Osteoblast (primary cell): ENCODE data around the gene CGNL1. TPM values are rescaled to one million over a fixed set of nuclear protein-coding genes. Genes with fewer than 3 reads are reported as not detected.

Experiments used
- DNase-seq: peaks from one replicate; pipeline ENCODE4 v3.0.0; 2011; ENCODE audit warnings: low spot score, mixed read lengths; ENCODE audit not compliant: insufficient read length; ENCODE audit errors: missing footprints
- H2AFZ ChIP-seq: 2 replicates; pipeline ENCODE4 v1.6.0; 2011; ENCODE audit warnings: mild to moderate bottlenecking, low read length
- H3K27ac ChIP-seq: 2 replicates; pipeline ENCODE4 v1.5.1; 2011; ENCODE audit warnings: mild to moderate bottlenecking, low read depth, low read length, moderate library complexity
- H3K27me3 ChIP-seq: 2 replicates; pipeline ENCODE4 v1.6.0; 2012; ENCODE audit warnings: mild to moderate bottlenecking, control low read depth, inconsistent platforms, low read length, moderate library complexity; ENCODE audit not compliant: insufficient read depth
- H3K36me3 ChIP-seq: 2 replicates; pipeline ENCODE4 v1.5.1; 2011; ENCODE audit warnings: mild to moderate bottlenecking, low read length, control low read depth, moderate library complexity; ENCODE audit not compliant: insufficient read depth
- H3K4me1 ChIP-seq: 2 replicates; pipeline ENCODE4 v1.5.1; 2011; ENCODE audit warnings: mild to moderate bottlenecking, low read length, control low read depth, moderate library complexity; ENCODE audit not compliant: insufficient read depth
- H3K4me2 ChIP-seq: 2 replicates; pipeline ENCODE4 v1.6.0; 2011; ENCODE audit warnings: mild to moderate bottlenecking, low read length; ENCODE audit not compliant: insufficient read depth
- H3K4me3 ChIP-seq: fragments of 200-600 bp; sonication (generic); 3 replicates; pipeline ENCODE4 v1.5.1; 2012; ENCODE audit warnings: mild to moderate bottlenecking, low read length, inconsistent platforms; ENCODE audit not compliant: insufficient read depth
- H3K79me2 ChIP-seq: 2 replicates; pipeline ENCODE4 v1.6.0; 2012; ENCODE audit warnings: mild to moderate bottlenecking, low read length, control low read depth, inconsistent platforms; ENCODE audit not compliant: insufficient read depth
- H3K9me3 ChIP-seq: 2 replicates; pipeline ENCODE4 v1.5.1; 2011; ENCODE audit warnings: low read depth, low read length, control low read depth
- H4K20me1 ChIP-seq: 2 replicates; pipeline ENCODE4 v1.6.0; 2012; ENCODE audit warnings: mild to moderate bottlenecking, low read length, control low read depth; ENCODE audit not compliant: insufficient read depth
- CTCF ChIP-seq: IDR thresholded peaks from 2 replicates; pipeline ENCODE4 v1.5.1; 2011; ENCODE audit warnings: mild to moderate bottlenecking, low read depth, low read length, moderate library complexity; ENCODE audit errors: extremely low read depth
- total RNA-seq: library from RNA; depleted of rRNA; stranded (reverse); fragments of >200 nt; gene quantifications from 2 replicates; pipeline ENCODE4 v1.2.3, GENCODE V29; 2012

The CGNL1 gene
- total RNA-seq, 1 donor: 1.1 TPM

GRCh38 chr15:57339321-57339720 is 37.0 kb upstream of the CGNL1 start:
- Histone ChIP-seq H4K20me1 (no peaks in the 10 kb centered on the region), H3K9me3 (no peaks in the 10 kb centered on the region), H3K27me3 (no peaks in the 10 kb centered on the region), H3K4me2 (no peak overlapping the region), H3K79me2 (no peaks in the 10 kb centered on the region), H3K27ac (no peak overlapping the region), H3K36me3 (no peaks in the 10 kb centered on the region), H3K4me3 (no peak overlapping the region), H2AFZ (no peak overlapping the region), H3K4me1 (no peaks in the 10 kb centered on the region)
- no peak for TF ChIP-seq CTCF
- DNase-seq: no peak

GRCh38 chr15:57340682-57341259 is 35.5 kb upstream of the CGNL1 start:
- TF ChIP-seq CTCF: peak; percentile 79
- H3K4me1 ChIP-seq: no peaks in the 10 kb centered on the region
- no peaks in the 10 kb centered on the region for H3K27me3 ChIP-seq
- no peaks in the 10 kb centered on the region for H3K79me2 ChIP-seq
- H3K36me3 ChIP-seq: no peaks in the 10 kb centered on the region
- H2AFZ ChIP-seq: peak overlapping the region; percentile 20
- H3K4me3 ChIP-seq: no peak overlapping the region
- H3K9me3 ChIP-seq: no peaks in the 10 kb centered on the region
- H3K27ac ChIP-seq: no peak overlapping the region
- H4K20me1 ChIP-seq: no peaks in the 10 kb centered on the region
- no peak overlapping the region for H3K4me2 ChIP-seq
- no peak for DNase-seq

GRCh38 chr15:57343048-57343447 is 33.3 kb upstream of the CGNL1 start:
- Histone ChIP-seq H3K36me3 (no peaks in the 10 kb centered on the region), H3K4me2 (no peak overlapping the region), H3K4me1 (no peaks in the 10 kb centered on the region), H3K27me3 (no peaks in the 10 kb centered on the region), H3K27ac (no peak overlapping the region), H2AFZ (no peak overlapping the region), H3K79me2 (no peaks in the 10 kb centered on the region), H3K9me3 (no peaks in the 10 kb centered on the region), H4K20me1 (no peaks in the 10 kb centered on the region), H3K4me3 (no peak overlapping the region)
- no peak for DNase-seq
- no peak for TF ChIP-seq CTCF

DNA sequence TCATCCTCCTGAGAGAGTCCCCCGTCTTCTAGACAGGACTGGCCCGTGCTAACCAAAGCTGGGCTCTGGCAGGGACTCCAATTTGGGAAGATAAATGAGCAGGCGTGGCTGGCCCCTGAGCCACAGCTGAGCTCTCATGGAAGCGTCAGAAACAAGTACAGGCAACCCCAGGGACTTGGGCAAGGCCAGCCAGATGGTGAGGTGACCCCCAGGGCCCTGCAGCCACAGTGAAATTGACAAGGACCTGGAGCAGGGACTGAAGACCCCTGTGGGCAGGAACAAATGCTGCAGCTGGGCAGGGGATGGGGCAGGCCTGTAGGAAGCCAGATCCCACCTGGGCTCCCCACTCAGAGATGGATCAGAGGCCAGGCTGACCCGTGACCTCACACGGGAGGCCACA is 32.8 kb upstream of the CGNL1 start:
- H2AFZ ChIP-seq: no peak overlapping the region
- H3K4me1 ChIP-seq: no peaks in the 10 kb centered on the region
- H3K79me2 ChIP-seq: no peaks in the 10 kb centered on the region
- no peaks in the 10 kb centered on the region for H3K9me3 ChIP-seq
- DNase-seq: no peak
- TF ChIP-seq CTCF: no peak
- no peak overlapping the region for H3K27ac ChIP-seq
- no peaks in the 10 kb centered on the region for H3K36me3 ChIP-seq
- no peak overlapping the region for H3K4me3 ChIP-seq
- no peak overlapping the region for H3K4me2 ChIP-seq
- H3K27me3 ChIP-seq: no peaks in the 10 kb centered on the region
- H4K20me1 ChIP-seq: no peaks in the 10 kb centered on the region
